COLO829 (cell line): ENCODE results near the gene BHLHA15.

Experiments
- DNase-seq: peaks from one replicate; pipeline ENCODE4 v3.0.0; 2012; ENCODE audit warnings: low spot score

BHLHA15 gene

GRCh38 chr7:98211221-98211675, at the start of gene BHLHA15:
TSS of gene BHLHA15 (plus strand) at chr7:98211439. CDS start at chr7:98212310, 871 bp downstream.
- no peak for DNase-seq

- no peak for DNase-seq
Measured at GRCh38 chr7:98162758-98163157, 48.5 kb upstream of the BHLHA15 start.

DNA sequence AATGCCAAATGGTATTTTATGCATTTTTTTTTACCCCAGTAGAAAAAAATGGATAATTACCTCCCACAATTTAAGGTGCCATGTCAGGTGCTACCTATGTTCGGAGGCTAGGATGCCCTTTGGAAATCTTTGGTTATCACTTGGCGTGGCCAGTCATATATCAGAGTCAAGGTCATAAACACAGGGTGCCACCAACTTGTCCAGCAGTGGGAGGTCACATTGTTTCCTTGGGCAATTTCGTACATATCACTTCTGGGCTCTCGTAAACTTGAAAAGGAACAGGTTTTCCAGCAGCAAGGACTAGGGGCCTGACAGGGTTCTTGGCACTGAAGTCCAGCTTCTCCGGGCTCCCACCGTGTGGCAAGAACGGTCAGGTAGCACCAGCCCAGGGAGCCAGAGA, 48.0 kb upstream of the BHLHA15 start:
- DNase-seq, result no peak

GRCh38 chr7:98163704-98164494, 47.3 kb upstream of the BHLHA15 start:
- DNase-seq, result no peak

DNA sequence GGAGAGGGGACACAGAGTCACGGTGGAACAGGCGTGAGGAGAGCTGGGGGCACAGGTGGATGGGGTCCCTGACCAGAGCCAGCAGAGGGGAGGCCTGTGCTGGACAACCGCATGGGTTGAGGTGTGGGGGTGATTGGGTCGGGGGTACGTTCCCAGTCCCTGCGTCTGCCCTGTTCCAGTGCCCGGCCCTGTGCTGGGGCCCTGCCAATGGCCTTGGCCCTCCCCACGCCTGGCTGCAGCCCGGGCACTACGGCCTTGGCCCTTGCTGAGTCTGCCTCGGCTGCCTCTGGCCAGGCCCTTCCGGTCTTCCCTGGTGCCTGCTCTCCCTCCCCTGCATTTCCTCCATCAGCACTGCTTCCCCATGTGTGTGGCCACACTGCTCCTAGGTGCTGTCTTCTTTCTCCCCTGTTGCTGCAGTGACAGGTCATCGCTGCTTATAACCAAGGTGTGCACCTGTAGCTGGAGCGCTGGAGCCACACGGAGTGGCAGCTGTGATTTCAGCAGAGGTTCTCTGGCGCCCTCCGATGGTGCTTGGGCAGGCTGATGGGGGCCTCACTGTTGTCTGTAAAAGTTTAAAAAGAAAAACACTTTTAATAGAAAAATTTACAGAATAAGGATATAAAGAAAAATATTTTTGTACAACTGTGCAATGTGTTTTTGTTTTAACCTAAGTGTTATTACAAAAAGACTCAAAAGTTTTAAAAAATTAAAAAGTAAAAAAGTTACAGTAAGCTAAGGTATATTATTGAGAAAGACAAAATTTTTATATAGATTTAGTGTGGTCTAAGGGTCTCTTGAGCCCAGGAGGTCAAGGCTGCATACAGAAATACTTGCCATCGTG, 45.2 kb upstream of the BHLHA15 start:
- DNase-seq, result peak; percentile 28

DNA sequence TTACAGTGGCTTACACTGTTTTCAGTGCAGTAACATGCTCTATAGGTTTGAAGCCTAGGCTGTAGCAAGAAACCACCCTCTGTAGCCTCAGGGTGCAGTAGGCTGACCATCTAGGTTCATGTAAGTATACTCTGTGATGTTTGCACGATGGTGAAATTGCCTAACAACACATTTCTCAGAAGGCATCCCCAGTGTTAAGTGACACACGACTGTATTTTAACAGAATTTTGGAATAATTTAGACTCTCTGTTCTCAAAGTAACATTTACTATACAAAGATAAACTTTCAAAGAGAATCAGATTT, 44.6 kb upstream of the BHLHA15 start:
- DNase-seq, result no peak

DNA sequence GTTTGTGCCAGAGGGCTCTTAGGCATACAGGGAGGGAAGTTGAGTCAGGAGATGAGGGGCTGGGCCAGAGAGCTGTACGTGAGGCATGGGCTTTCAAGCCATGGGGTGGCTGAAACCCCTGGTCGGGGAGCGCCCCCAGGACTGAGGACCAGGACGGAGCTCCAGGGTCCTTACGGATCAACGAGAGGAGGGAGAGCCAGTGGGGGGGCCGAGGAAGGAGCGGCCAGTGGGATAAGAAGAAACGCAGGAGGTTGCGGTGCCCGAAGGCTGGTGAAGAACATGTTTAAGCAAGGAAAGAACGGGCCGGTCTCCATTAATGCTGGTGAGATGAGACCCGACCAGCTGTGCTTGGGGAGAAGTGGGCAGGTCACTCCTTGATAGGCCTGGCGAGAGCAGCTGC, 43.6 kb upstream of the BHLHA15 start:
- no peak for DNase-seq

- peak; percentile 78 for DNase-seq
Measured at GRCh38 chr7:98168181-98168903, 42.9 kb upstream of the BHLHA15 start.

DNA sequence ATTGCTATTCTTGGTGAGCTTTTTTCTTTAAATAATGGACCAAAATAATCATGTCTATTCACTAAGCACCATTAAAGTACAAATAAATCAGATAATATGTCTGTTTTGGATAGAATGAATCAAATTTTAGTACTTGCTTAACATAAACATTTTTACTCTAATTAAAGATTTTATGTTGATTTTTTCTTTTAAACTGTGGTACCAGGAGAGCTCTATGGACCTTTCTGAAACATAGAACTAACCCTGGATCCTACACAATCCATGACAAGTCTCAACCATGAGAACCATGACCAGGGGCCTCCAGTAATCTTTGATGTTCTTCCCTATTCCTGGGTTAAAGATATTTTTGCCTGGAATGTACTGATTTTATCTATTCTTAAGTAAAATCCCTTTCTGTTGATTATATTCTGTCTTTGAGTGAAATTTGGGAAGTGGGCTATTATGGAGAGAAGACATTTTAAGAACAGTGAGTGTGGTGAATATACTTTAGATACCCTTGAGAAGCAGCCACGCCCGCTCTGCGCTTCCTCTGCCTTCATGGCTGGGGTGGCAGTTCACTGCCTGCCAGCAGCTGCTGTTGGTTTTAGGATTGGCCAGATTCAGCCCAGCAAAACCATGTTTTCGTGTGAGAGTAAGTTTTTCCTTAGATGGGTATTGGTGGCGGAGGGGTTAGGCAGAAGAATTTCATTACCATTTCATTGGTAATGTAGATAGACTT, 42.2 kb upstream of the BHLHA15 start:
- DNase-seq, result no peak

GRCh38 chr7:98170966-98171365, 40.3 kb upstream of the BHLHA15 start:
- no peak for DNase-seq

DNA sequence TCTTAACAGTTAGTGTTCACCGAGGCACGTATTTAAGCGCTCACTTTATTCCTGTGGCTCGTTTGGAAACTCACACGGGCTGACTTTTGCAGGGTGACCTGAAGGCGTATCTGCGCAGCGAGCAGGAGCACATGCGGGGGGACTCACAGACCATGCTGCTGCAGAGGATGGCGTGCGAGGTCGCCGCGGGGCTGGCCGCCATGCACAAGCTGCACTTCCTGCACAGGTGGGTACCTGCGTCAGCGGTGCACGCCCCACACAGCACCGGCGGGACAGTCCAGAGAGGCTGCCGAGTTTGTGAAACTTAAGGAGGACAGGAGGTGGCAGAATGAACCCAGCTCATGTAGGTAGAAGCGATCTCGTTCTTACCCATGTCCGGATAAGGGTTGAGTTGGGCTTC, 39.8 kb upstream of the BHLHA15 start:
- no peak for DNase-seq

DNA sequence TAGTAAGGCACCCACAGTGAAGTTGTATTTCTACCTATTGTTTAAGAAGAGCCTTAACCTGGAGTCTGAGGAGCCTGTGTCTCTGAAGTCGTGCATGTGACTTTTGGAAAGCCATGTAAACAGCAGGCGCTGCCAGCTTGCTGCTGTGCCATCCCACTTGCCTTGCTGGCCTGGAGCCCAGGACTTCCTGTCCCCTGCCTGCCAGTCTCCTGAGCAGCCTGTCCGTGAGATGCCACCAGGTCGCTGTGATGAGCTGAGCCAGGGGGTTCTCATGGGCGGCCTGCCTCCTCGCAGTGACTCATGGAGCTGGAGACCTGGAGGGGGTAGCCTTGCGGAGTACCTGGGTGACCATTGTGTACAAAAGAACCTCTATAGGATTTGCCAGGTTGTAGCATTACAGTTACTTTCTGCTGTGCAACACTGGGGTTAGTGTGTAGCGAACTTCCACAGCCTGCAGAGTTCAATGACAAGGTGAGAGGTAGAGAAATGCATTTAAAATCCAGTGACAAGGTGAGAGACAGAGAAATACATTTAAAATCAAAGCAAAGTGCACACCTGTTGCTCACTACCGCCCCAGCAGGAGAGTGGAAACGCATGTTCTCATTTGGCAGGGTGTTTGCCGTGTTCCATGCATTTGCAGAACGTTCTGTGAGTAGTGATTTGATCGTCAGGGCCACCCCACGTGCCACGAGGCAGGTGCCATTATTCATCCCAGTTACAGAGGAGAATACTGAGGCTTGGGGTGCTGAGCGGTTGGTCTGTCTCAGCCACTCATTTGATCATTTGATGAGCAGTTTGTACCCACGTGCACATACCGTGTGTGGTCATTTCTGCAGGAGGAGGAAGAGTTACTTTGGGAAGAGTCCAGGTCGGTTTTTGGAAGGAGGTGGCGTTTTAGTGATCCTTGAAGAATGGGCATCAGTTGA, 36.6 kb upstream of the BHLHA15 start:
- DNase-seq, result no peak

DNA sequence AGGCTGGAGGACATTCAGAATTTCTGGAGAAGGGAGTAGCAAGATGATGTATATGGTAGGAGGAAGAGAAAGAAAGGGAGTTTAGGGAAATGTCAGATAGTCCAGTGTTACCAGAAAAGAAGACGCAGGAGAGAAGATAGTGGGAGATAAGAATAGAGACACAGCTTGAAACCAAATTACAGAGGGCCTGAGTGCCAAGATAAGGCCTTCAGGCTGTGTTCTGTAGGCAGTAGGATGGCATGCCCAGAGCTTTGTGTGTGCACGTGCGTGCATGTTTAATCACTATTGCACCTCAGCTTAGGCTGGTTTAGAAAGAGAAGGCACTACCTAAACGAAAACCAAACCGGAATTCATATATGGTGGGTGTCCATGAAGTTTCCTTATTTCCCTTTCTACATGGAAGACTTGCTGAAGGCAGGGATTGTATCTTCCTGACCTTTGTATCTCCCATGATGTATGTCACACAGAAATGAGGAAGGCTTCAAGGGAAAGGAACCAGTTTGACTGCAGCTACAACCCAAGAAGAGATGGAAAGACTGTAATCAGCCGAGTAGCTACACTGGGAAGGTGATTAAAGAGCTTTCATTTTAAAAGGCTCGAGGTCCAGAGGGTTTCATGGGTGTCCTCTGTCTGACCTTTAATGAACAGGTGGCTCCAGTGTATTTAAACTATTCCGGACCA, 35.8 kb upstream of the BHLHA15 start:
- no peak for DNase-seq

GRCh38 chr7:98177553-98177952, 33.7 kb upstream of the BHLHA15 start:
- no peak for DNase-seq

- DNase-seq, result no peak
Measured at GRCh38 chr7:98178321-98178720, 32.9 kb upstream of the BHLHA15 start.

DNA sequence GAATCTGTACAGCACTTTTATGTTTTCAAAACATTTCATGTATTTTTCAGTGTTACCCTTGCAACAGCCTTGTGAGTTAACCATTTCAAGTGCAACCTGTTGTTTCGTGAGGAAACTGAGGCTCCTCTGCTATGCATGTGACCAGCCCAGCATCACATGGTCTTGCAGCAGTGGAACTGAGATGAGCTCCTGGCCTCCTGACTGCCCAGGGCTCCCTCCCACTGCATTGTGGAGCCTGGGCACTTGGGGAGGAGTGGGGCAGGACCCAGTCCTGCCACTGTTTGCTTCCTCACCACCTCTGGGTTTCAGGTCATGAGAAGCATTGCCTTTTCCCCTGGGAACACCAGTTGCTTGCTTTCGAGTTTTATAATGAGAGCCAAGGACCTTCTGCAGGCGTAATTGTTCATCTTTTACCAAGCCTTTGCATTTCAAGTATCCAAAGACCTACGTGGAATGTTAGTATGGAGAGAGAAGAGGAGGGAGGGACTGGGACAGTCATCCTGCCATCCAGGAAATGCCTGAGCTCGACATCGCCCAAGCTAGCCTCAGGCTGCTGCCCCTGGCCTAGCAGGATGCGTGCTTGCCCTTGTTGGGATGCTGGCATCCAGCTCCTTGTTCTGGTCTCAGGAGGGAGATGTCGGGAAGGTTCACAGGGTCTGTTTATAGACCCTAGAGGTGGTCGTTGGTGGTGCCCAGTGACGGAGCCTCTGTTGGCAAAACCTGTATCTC, 32.3 kb upstream of the BHLHA15 start:
- DNase-seq, result no peak

DNA sequence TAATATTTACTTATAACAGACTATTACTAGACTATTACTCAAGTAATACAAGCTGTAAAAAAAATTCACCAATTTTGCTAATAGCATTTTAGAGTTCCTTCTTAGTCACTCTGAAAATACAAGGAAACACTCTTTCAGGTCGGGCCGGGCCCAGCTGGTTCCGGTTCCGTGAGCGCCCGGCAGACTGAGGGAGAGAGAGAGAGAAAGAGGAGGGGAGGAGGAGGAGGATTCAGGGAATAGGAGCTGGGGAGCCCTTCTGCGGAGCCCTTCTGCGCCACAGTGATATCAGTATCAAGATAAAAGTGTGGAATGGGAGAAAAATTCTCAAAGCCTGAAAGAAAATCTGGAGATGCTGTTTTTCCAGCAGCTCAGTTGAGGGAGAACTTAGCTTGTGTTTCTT, 30.5 kb upstream of the BHLHA15 start:
- no peak for DNase-seq

- DNase-seq, result no peak
Measured at GRCh38 chr7:98185101-98185500, 26.1 kb upstream of the BHLHA15 start.

- DNase-seq, result no peak
Measured at GRCh38 chr7:98186452-98187137, 24.6 kb upstream of the BHLHA15 start.
